Skeletal muscle cell (primary cell): ENCODE results near the gene CTNND1.

Source experiments
- DNase-seq: peaks from one replicate; pipeline ENCODE4 v3.0.0-alpha.2; 2010; ENCODE audit warnings: low read depth
- H3K4me3 ChIP-seq: 2 replicates; pipeline ENCODE4 v1.5.1; 2011; ENCODE audit warnings: low read depth, mild to moderate bottlenecking, control low read depth, low read length, moderate library complexity

Gene CTNND1

GRCh38 chr11:57752954-57753353 is 8.6 kb upstream of the CTNND1 start:
- H3K4me3 ChIP-seq = no peak overlapping the region
- DNase-seq = no peak

- no peak overlapping the region for H3K4me3 ChIP-seq
- DNase-seq = no peak
These were observed 3.4 kb upstream of the CTNND1 start for GRCh38 chr11:57758174-57758573.

- peak overlapping the region; percentile 73 for H3K4me3 ChIP-seq
- no peak for DNase-seq
These were observed 746 bp downstream of the CTNND1 start for GRCh38 chr11:57762235-57762861.

DNA sequence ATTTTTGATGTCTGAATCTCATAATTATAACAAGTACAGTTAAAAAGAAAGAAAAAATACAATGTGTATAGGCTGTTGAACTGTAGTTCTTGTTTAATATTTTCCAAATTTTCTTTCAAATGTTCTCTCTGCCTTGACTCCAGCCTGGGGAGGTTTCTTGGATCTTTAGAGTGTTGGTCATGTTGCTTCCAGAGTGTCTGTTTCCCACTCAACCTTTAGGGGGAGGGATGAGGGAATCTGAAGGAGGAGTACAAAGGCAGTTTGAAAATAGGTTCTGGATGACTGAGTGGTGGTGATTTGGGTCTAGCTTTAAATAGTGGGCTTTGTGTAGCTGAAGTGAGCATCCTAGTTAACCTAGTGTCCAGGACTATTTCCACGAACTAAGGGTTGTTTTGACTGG is 2.0 kb downstream of the CTNND1 start:
- DNase-seq = no peak
- peak overlapping the region; percentile 73 for H3K4me3 ChIP-seq

- H3K4me3 ChIP-seq = peak overlapping the region; percentile 73
- DNase-seq = no peak
These were observed 2.4 kb downstream of the CTNND1 start for GRCh38 chr11:57764021-57764420.

DNA sequence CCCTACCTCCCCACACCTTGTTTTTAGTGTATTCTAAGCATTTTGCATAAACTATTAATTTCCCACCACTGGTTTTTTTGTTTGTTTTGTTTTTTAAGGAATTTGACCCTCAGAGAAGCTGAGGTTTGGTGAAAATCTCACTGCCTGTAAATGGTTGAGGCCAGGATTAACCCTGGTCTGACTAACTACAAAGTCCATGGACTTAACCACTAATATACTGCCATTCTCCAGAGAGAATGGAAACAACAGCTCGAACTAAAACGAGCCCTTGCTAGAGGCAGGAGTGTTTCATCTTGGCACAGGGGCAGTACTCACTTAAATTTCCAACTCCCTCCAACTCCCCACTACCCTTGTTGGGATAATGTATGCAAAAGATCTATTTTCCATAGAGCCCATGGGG is 3.0 kb downstream of the CTNND1 start:
- peak overlapping the region; percentile 73 for H3K4me3 ChIP-seq
- DNase-seq = no peak

DNA sequence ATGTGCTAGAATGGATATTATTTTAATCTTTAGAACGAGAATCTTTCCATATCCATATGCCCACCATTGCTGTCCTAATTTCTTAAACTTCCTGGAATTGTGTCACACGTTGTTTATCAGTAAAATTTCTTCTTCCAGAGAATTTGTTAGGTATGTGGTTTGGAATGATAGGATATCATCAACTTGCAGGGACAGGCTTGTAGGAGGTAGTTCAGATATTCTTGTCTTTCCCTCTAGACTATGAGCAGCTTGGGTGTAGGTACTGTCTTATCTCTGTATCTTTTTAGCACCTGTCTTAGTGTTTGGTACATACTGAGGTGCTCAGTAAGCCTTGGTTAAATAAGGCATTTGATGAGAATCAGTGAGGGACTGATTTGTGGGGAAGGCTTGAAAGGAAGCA is 3.4 kb downstream of the CTNND1 start:
- peak overlapping the region; percentile 73 for H3K4me3 ChIP-seq
- DNase-seq = no peak

DNA sequence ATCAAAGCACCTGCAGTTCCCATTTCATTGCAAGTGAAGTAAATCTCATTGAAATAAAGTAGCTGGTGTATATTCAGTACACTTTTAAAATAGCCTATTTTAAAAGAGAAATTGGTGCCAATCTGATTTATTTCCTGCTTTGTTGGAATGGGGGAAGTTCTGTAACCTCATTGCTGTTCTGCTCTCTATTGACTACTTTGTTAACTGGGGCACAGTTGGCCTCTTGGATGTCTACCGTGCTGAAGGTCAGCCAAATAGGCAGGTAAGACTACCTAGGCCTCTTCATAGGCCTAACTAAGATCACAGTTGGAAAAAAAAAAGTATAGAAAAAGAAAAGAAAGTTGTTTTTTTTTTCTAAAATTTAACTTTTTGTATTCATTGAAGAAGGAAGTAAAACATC is 9.2 kb downstream of the CTNND1 start:
- no peak overlapping the region for H3K4me3 ChIP-seq
- DNase-seq = no peak

- H3K4me3 ChIP-seq = no peak overlapping the region
- no peak for DNase-seq
These were observed 9.8 kb downstream of the CTNND1 start for GRCh38 chr11:57771365-57771764.

GRCh38 chr11:57772562-57772961 is 11.0 kb downstream of the CTNND1 start:
- no peak for DNase-seq

DNA sequence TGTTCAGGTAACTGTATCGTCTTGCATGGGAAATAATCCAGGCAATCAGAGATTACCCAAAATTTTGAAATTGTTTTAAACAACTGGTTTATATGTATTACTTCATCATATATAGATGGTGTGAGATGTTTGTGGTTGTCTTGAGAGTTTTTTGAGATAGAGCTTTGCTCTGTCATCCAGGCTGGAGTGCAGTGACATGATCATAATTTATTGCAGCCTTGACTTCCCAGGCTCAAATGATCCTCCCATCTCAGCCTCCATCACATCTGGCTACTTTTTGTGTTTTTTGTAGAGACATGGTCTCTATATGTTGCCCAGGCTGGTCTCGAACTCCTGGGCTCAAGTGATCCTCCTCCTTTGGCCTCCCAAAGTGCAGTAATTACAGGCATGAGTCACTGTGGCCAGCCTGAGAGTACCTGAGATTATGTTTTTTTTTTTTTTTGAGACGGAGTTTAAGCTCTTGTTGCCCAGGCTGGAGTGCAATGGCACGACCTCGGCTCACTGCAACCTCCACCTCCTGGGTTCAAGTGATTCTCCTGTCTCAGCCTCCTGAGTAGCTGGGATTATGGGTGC is 11.5 kb downstream of the CTNND1 start:
- H3K4me3 ChIP-seq = no peak overlapping the region
- no peak for DNase-seq

More at GRCh38 chr11:57772562-57772961, 11.0 kb downstream of the CTNND1 start:
- no peak overlapping the region for H3K4me3 ChIP-seq

DNA sequence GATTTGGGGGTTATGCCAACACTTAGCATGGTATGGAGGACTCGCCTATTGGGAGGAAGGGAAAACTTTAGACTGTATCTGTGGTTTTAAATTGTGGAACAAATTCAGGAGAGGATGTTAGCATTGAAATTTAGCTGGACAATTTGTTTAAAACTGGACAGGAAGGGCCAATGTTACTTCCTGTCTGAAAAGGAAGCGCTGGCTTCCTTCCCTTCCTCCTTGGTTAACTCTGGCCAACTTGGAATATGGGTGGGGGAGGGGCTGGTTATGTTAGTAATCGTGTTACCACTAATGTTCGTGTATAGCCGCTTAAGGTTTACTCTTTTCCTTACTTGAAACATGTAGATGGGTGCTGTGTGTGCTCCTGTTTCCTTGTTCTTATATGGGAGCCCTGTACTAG is 13.9 kb downstream of the CTNND1 start:
- DNase-seq = no peak
- H3K4me3 ChIP-seq = peak overlapping the region; percentile 1

DNA sequence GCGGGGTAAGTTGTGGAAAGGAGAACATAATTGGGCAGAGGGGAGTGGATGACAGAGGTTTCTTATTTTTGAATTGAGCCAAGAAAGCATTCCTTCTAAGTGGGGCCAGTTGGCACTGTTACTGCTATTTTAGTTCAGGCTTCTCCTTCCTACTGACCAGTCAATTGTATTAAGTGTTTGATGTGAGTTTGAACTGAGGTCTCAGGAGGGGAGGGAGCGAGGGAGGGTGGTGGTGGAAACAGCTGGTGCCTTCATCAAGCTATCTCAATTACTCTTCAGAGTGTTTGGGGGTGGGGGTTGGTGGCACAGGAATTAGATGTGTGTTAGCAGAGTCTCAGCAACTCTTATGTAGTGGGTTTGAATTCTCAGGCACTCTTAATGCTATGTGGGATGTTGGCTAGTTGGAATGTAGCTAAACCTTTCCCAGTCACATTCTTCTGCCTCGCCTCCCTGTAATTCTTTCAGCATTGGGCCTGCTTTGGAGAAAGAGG is 14.5 kb downstream of the CTNND1 start:
- H3K4me3 ChIP-seq = peak overlapping the region; percentile 1
- DNase-seq = no peak

DNA sequence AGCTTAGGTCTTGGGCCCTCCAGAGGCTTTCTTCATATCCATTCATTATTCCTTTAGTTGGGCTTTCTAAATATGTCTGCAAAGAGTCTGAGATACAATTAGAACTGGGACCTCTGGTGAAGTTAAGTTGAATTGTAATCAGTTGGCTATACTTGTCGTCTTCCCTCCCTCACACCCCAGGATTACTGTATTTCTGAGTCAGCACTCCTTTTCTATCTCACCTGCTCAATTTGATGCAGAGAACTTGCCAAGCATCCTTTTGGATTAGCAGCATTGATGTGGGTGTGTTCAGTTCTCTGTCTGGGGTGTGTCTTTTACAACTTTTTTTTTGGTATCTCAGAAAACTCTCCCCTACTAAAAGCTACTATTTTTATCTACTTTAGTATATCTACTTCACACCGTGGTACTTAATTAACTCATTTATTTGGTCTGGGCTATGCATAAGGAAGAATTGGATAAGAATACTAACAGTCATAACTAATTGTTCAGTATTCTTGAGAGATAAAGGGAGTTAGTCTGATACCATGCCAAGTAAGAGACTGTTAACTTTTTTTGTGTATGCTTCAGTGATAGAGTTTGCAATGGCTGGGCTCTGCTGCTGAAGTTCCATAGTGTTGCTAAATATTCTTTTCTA is 15.1 kb downstream of the CTNND1 start:
- DNase-seq = no peak
- no peak overlapping the region for H3K4me3 ChIP-seq

- H3K4me3 ChIP-seq = peak overlapping the region; percentile 18
- DNase-seq = no peak
These were observed 16.3 kb downstream of the CTNND1 start for GRCh38 chr11:57777969-57778317.

GRCh38 chr11:57778318-57779037 is 16.9 kb downstream of the CTNND1 start:
- DNase-seq = peak; percentile 96
- peak overlapping the region; percentile 18 for H3K4me3 ChIP-seq

DNA sequence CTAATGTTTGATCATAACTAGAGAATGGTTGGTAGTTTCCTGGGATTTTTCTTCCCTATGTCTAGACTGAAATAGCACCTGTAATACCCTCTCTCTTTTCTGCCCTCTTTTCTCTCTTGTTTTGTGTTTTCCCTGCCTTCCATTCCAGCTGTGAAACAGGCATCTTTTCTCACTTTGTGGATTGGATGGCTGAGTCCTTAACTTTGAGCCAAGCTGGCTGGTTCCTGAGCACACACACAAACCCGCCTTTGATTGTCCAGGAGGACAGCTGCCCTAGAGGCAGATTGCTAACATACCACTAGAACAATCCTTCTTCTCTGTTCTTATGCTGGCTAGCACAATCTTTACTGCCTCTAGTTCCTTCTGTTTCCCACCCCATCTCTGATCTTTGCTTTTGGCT is 17.7 kb downstream of the CTNND1 start:
- H3K4me3 ChIP-seq = no peak overlapping the region
- DNase-seq = peak; percentile 41

DNA sequence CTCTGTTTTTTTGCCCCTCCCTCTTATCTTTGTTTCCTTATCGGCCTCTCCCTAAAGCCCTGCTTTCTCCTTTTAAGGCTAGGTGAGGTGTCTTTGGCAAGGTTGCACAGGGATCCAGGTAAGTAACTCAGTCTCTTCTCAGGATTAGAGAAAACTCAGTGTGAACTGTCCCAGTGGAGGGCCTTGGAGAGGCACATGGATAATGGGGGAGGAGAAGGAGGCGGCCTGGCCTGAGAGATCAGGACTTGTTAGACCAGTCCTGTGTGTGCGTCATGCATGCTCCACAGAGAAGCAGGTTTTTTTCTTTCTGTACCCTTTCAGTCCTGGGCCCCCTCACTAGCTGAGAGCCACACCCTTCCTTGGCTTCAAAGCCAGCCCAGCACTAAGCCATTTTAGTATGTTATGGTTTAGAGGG is 19.9 kb downstream of the CTNND1 start:
- H3K4me3 ChIP-seq = no peak overlapping the region
- no peak for DNase-seq

- DNase-seq = no peak
- no peak overlapping the region for H3K4me3 ChIP-seq
These were observed 23.5 kb downstream of the CTNND1 start for GRCh38 chr11:57785072-57785471.

- no peak overlapping the region for H3K4me3 ChIP-seq
- DNase-seq = no peak
These were observed 24.8 kb downstream of the CTNND1 start for GRCh38 chr11:57786436-57786835.
